ENCODE results near the gene FADS3. TPM values are rescaled to one million over a fixed set of nuclear protein-coding genes. Genes with fewer than 3 reads are reported as not detected.

The FADS3 gene, protein sequence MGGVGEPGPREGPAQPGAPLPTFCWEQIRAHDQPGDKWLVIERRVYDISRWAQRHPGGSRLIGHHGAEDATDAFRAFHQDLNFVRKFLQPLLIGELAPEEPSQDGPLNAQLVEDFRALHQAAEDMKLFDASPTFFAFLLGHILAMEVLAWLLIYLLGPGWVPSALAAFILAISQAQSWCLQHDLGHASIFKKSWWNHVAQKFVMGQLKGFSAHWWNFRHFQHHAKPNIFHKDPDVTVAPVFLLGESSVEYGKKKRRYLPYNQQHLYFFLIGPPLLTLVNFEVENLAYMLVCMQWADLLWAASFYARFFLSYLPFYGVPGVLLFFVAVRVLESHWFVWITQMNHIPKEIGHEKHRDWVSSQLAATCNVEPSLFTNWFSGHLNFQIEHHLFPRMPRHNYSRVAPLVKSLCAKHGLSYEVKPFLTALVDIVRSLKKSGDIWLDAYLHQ
- total RNA-seq (ENCODE audit: low replicate concordance): 57.0 and 111 TPM in 2 replicates

GRCh38 chr11:61891331-61892084, at the start of gene FADS3:
FADS3 (minus strand) TSS chr11:61891545; CDS start chr11:61891381, 164 bp downstream.

GRCh38 chr11:61917334-61918109, 26.2 kb upstream of the FADS3 start, which contains the start of gene RAB3IL1:
RAB3IL1 (minus strand) TSS chr11:61917566; CDS start chr11:61917367, 199 bp downstream.

GRCh38 chr11:61827571-61828378, 63.6 kb downstream of the FADS3 start, which contains the start of gene FADS2:
FADS2 (plus strand) TSS chr11:61828300; CDS start chr11:61828391, 91 bp downstream.

Other genes with a start within 250 kb of the FADS3 start
- 0.98 and 1.6 TPM in 2 replicates for gene DAGLA, start 211.2 kb downstream of the FADS3 start, total RNA-seq (ENCODE audit: low replicate concordance)
- gene MYRF, start 138.9 kb downstream of the FADS3 start, total RNA-seq (ENCODE audit: low replicate concordance): 0.12 and 1.6 TPM in 2 replicates
- 171 and 292 TPM in 2 replicates for gene TMEM258, start 98.9 kb downstream of the FADS3 start, total RNA-seq (ENCODE audit: low replicate concordance)
- 12.2 and 18.6 TPM in 2 replicates for gene FEN1, start 98.6 kb downstream of the FADS3 start, total RNA-seq (ENCODE audit: low replicate concordance)
- gene FADS1, start 74.5 kb downstream of the FADS3 start, total RNA-seq (ENCODE audit: low replicate concordance): 50.9 and 69.6 TPM in 2 replicates
- 104 and 293 TPM in 2 replicates for gene FADS2, start 63.2 kb downstream of the FADS3 start, total RNA-seq (ENCODE audit: low replicate concordance)
- gene RAB3IL1, start 26.0 kb upstream of the FADS3 start, total RNA-seq (ENCODE audit: low replicate concordance): 3.5 and 19.3 TPM in 2 replicates
- gene BEST1, start 58.8 kb upstream of the FADS3 start, total RNA-seq (ENCODE audit: low replicate concordance): 0.60 and 6.8 TPM in 2 replicates
- gene FTH1, start 76.1 kb upstream of the FADS3 start, total RNA-seq (ENCODE audit: low replicate concordance): 639 and 1,762 TPM in 2 replicates
- 3.9 and 9.1 TPM in 2 replicates for gene INCENP, start 232.5 kb upstream of the FADS3 start, total RNA-seq (ENCODE audit: low replicate concordance)

All from smooth muscle cell of the coronary artery (primary cell).